B cell (primary cell): Measurements from ENCODE around the gene DSP. TPM values are rescaled to one million over a fixed set of nuclear protein-coding genes. Genes with fewer than 3 reads are reported as not detected.

Experiments used
- ATAC-seq: fragments of 200-7000 bp; cut with Tn5 transposase; one replicate; pipeline ENCODE4 v1.10.0; 2021; ENCODE audit warnings: low read depth, mild to moderate bottlenecking, moderate number of reproducible peaks, moderate library complexity
- CTCF ChIA-PET: fragments of 350-600 bp; sonication (Branson Sonifier 250); formaldehyde crosslinking; loops from one replicate; lab custom pipeline; 2021; ENCODE audit warnings: antibody characterized with exemption, inconsistent platforms; lab: Charles Lee
- POLR2A ChIA-PET: fragments of 350-600 bp; sonication (Branson Sonifier 250); formaldehyde crosslinking; loops from one replicate; lab custom pipeline; 2021; ENCODE audit warnings: antibody characterized with exemption; lab: Charles Lee
- DNase-seq: peaks from one replicate; pipeline ENCODE4 v3.0.0; 2013
- H2AFZ ChIP-seq: 2 replicates; pipeline ENCODE4 v1.6.1; 2012; ENCODE audit warnings: mild to moderate bottlenecking, low read depth, low read length; ENCODE audit not compliant: insufficient read depth, poor library complexity, severe bottlenecking
- H3K27ac ChIP-seq, 2 donors: 1 replicate in 1 of 2; 2 replicates in 1 of 2; pipeline ENCODE4 v1.5.1; 2012 to 2013; ENCODE audit warnings: low read length in 2 of 2, mild to moderate bottlenecking in 2 of 2, moderate library complexity in 1 of 2
- H3K27me3 ChIP-seq, 4 experiments: fragments of 200-600 bp in 1 of 4; sonication (generic) in 1 of 4; replicated peaks in 1 of 4; 1 replicate in 2 of 4; 2 replicates in 2 of 4; pipeline versions ENCODE4 v1.6.1 to v1.7.0; 2013 to 2016; ENCODE audit warnings: low read length in 3 of 4, mild to moderate bottlenecking in 2 of 4, mixed read lengths in 1 of 4, moderate library complexity in 1 of 4; ENCODE audit not compliant: insufficient read depth in 4 of 4, control insufficient read depth in 3 of 4; ENCODE audit errors: control extremely low read depth in 1 of 4
- H3K36me3 ChIP-seq, 2 experiments: replicated peaks in 1 of 2; 1 replicate in 1 of 2; 2 replicates in 1 of 2; pipeline versions ENCODE4 v1.6.1 to v1.7.1; 2013; ENCODE audit warnings: low read length in 1 of 2; ENCODE audit not compliant: insufficient read depth in 2 of 2, control insufficient read depth in 1 of 2; ENCODE audit errors: control extremely low read depth in 1 of 2, extremely low read depth in 1 of 2
- H3K4me1 ChIP-seq, 2 donors: fragments of 200-600 bp in 1 of 2; sonication (generic) in 1 of 2; 1 replicate in 1 of 2; 2 replicates in 1 of 2; pipeline versions ENCODE4 v1.5.1 to v1.6.1; 2013 to 2017; ENCODE audit warnings: low read length in 2 of 2; ENCODE audit not compliant: control insufficient read depth in 2 of 2, insufficient read depth in 2 of 2
- H3K4me2 ChIP-seq: replicated peaks from 2 replicates; pipeline ENCODE3; 2012; ENCODE audit warnings: mild to moderate bottlenecking, low read depth, low read length; ENCODE audit not compliant: poor library complexity, severe bottlenecking
- H3K4me3 ChIP-seq, 5 experiments: fragments of 200-600 bp in 1 of 5; sonication (generic) in 1 of 5; 1 replicate in 3 of 5; 2 replicates in 2 of 5; pipeline versions ENCODE4 v1.5.1 to v1.7.0; 2011 to 2016; ENCODE audit warnings: low read length in 4 of 5, mild to moderate bottlenecking in 4 of 5, low read depth in 2 of 5, control low read depth in 1 of 5, moderate library complexity in 1 of 5; ENCODE audit not compliant: insufficient read depth in 1 of 5; ENCODE audit errors: control extremely low read depth in 1 of 5, extremely low read depth in 1 of 5
- H3K79me2 ChIP-seq: fragments of 200-600 bp; sonication (generic); one replicate; pipeline ENCODE4 v1.6.0; 2016; ENCODE audit warnings: low read length; ENCODE audit not compliant: control insufficient read depth, insufficient read depth
- H3K9ac ChIP-seq: fragments of 200-600 bp; sonication (generic); 2 replicates; pipeline ENCODE4 v1.6.1; 2017; ENCODE audit warnings: mild to moderate bottlenecking, low read length, moderate library complexity
- H3K9me3 ChIP-seq, 3 donors: one replicate each; pipeline versions ENCODE4 v1.6.1 to v1.7.1; 2013; ENCODE audit warnings: low read length in 2 of 3; ENCODE audit not compliant: control insufficient read depth in 2 of 3, insufficient read depth in 1 of 3; ENCODE audit errors: control extremely low read depth in 1 of 3
- H4K20me1 ChIP-seq: 2 replicates; pipeline ENCODE4 v1.6.0; 2012; ENCODE audit warnings: mild to moderate bottlenecking, low read length; ENCODE audit not compliant: insufficient read depth, control insufficient read depth, poor library complexity, severe bottlenecking
- H3K27ac Mint-ChIP-seq: one replicate; pipeline ENCODE4 v1.8.0; 2021; ENCODE audit warnings: mixed read lengths
- H3K27me3 Mint-ChIP-seq: one replicate; pipeline ENCODE4 v1.8.0; 2021; ENCODE audit warnings: mixed read lengths
- H3K4me1 Mint-ChIP-seq: one replicate; pipeline ENCODE4 v1.8.0; 2021; ENCODE audit warnings: mixed read lengths
- H3K4me3 Mint-ChIP-seq: one replicate; pipeline ENCODE4 v1.8.0; 2021; ENCODE audit warnings: mixed read lengths
- H3K9me3 Mint-ChIP-seq: one replicate; pipeline ENCODE4 v1.8.0; 2022; ENCODE audit warnings: mixed read lengths; ENCODE audit not compliant: insufficient read depth
- EZH2 ChIP-seq: IDR thresholded peaks from 2 replicates; pipeline ENCODE4 v1.6.1; 2012; ENCODE audit warnings: borderline replicate concordance, low read depth, mild to moderate bottlenecking, moderate library complexity, low read length; ENCODE audit not compliant: insufficient read depth, poor library complexity, severe bottlenecking
- WGBS: methylation state at CpG from one replicate; pipeline ENCODE4 v1.1.5; 2013; ENCODE audit warnings: missing lambda C conversion rate; ENCODE audit not compliant: insufficient coverage; 5-methylcytosine and 5-hydroxymethylcytosine counted together
- intact Hi-C: fragments of 100-400 bp; cut with micrococcal nuclease; formaldehyde crosslinking; loops from one replicate; pipeline ENCODE4 v1.10.0; 2022
- polyA plus RNA-seq: library from polyadenylated mRNA; depleted of rRNA; stranded (reverse); fragments of >200 nt; gene quantifications from 2 replicates; pipeline ENCODE4 v1.2.3, GENCODE V29; 2012
- total RNA-seq, 2 donors: library from RNA; stranded (reverse); fragments of 120-200 nt in 1 of 2; gene quantifications; 1 replicate in 1 of 2; 2 replicates in 1 of 2; pipeline versions ENCODE4 v1.2.3 to v1.2.4, GENCODE V29; 2013 to 2022
- TF ChIP-seq, protein P1 (sequence below): fragments of 200-600 bp; IDR thresholded peaks from one replicate; pipeline ENCODE4 v1.8.0; 2022; ENCODE audit warnings: antibody characterized with exemption, mild to moderate bottlenecking

DSP gene
- total and polyA plus RNA-seq, 2 donors (not counting 1 experiment from before 2014, with no cell fraction given): not detected

DNA sequence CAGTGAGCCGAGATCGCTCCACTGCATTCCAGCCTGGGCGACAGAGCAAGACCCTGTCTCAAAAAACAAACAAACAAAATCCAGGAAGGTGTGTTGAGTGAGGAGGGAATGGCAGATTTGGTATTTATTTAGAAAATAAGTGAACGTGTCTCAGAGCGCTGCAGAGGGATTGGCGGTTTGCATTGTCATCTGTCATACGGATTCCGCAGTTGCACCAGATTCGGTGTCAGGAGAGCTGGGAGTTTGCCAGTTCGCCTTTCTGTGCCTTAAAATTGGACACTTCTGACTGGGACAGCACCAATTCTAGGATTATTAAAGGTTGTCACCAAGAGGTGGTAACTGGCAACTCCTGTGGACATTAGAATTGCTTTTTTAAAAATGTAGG is 49.4 kb downstream of the DSP start:
- H3K9ac ChIP-seq: peak overlapping the region; percentile 88
- H3K36me3 ChIP-seq: peaks cover 4 to 18% of the 10 kb centered on the region in 2 experiments
- Mint-ChIP-seq H3K27ac (peak overlapping the region; percentile 71), H3K4me1 (peaks cover 35% of the 10 kb centered on the region), H3K9me3 (no peaks in the 10 kb centered on the region), H3K27me3 (no peaks in the 10 kb centered on the region), H3K4me3 (peak overlapping the region; percentile 100)
- 47% methylated on average over 7 of the region's 10 CpGs for WGBS
- peaks cover 41% of the 10 kb centered on the region for H3K79me2 ChIP-seq
- no peak for DNase-seq
- H3K9me3 ChIP-seq: no peaks in the 10 kb centered on the region
- peaks cover 21 to 27% of the 10 kb centered on the region in 2 donors for H3K4me1 ChIP-seq
- intact Hi-C loops: loop anchor here (1.0 kb wide), 4 partner anchors 202 to 473 kb away; partner anchors contain the start of genes BLOC1S5, CAGE1, RIOK1 and SSR1
- H3K27ac ChIP-seq: peak overlapping the region in 1 of 2 donors; percentile 62
- TF ChIP-seq, protein P1, sequence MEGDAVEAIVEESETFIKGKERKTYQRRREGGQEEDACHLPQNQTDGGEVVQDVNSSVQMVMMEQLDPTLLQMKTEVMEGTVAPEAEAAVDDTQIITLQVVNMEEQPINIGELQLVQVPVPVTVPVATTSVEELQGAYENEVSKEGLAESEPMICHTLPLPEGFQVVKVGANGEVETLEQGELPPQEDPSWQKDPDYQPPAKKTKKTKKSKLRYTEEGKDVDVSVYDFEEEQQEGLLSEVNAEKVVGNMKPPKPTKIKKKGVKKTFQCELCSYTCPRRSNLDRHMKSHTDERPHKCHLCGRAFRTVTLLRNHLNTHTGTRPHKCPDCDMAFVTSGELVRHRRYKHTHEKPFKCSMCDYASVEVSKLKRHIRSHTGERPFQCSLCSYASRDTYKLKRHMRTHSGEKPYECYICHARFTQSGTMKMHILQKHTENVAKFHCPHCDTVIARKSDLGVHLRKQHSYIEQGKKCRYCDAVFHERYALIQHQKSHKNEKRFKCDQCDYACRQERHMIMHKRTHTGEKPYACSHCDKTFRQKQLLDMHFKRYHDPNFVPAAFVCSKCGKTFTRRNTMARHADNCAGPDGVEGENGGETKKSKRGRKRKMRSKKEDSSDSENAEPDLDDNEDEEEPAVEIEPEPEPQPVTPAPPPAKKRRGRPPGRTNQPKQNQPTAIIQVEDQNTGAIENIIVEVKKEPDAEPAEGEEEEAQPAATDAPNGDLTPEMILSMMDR: no peak
- TF ChIP-seq EZH2: no peak
- ChIA-PET CTCF (no interaction called here), POLR2A (no interaction called here)
- H3K4me3 ChIP-seq: peak overlapping the region; percentile 67 to 97 (median 87)
- no peaks in the 10 kb centered on the region for H3K27me3 ChIP-seq
- H3K4me2 ChIP-seq: peak overlapping the region; percentile 79
- ATAC-seq: no peak
- peak overlapping the region; percentile 95 for H2AFZ ChIP-seq
- peaks cover 18% of the 10 kb centered on the region for H4K20me1 ChIP-seq

DNA sequence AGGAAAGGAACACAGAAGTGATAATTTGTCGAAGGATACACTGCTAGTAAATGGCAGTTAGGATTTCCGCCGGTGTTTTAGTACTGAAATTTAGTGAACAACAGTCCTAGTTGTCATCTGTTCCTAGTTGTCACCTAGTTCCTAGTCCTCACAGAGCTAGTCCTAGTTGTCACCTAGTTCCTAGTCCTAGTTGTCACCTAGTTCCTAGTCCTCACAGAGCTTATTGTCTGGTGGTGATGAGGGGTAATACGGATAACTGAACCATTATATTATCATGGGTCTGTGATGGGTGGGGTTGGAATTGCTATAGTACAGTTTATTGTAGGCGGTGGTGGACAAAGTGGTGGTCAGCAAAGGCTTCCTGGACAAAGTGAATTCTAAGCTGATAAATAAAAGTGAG is 50.3 kb downstream of the DSP start:
- no peak overlapping the region for H3K4me3 ChIP-seq
- no peaks in the 10 kb centered on the region for H3K27me3 Mint-ChIP-seq

More for the DNA sequence above, 50.3 kb downstream of the DSP start:
- Histone ChIP-seq H4K20me1 (peaks cover 18% of the 10 kb centered on the region), H3K9ac (no peak overlapping the region), H3K4me2 (no peak overlapping the region), H3K4me1 (peaks cover 21 to 27% of the 10 kb centered on the region in 2 donors), H3K79me2 (peaks cover 41% of the 10 kb centered on the region), H3K27ac (no peak overlapping the region), H3K9me3 (no peaks in the 10 kb centered on the region), H2AFZ (no peak overlapping the region), H3K36me3 (peaks cover 4 to 25% of the 10 kb centered on the region in 2 experiments), H3K27me3 (no peaks in the 10 kb centered on the region)
- ATAC-seq (no peak), DNase-seq (no peak)
- H3K27ac Mint-ChIP-seq: no peak overlapping the region
- WGBS: 100% methylated on average over 4 of the region's 5 CpGs
- TF ChIP-seq, protein P1: no peak
- TF ChIP-seq EZH2: no peak
- intact Hi-C loops: no loop called here
- peak overlapping the region; percentile 4 for H3K4me3 Mint-ChIP-seq
- H3K9me3 Mint-ChIP-seq: no peaks in the 10 kb centered on the region
- H3K4me1 Mint-ChIP-seq: peaks cover 35% of the 10 kb centered on the region
- ChIA-PET CTCF (interaction anchor here (0.7 to 1.0 kb wide), 4 partner anchors 24 to 915 kb away, joined by 3 to 4 read pairs (median 3); no protein-coding TSS in a partner anchor), POLR2A (no interaction called here)
